ENCODE measurements around the gene SOCS6.
"Not testable (repeated sequence)": the region's sequence is repeated elsewhere in the genome, so short reads cannot be mapped to it uniquely, and the experiment has no call there.

SOCS6 gene

GRCh38 chr18:70288851-70289328, at the start of gene SOCS6:
Gene SOCS6 (plus strand): TSS chr18:70289045. CDS start chr18:70324669, 35,624 bp downstream.
- DNase-seq (ENCODE audit: low read depth) = peak; percentile 63

DNA sequence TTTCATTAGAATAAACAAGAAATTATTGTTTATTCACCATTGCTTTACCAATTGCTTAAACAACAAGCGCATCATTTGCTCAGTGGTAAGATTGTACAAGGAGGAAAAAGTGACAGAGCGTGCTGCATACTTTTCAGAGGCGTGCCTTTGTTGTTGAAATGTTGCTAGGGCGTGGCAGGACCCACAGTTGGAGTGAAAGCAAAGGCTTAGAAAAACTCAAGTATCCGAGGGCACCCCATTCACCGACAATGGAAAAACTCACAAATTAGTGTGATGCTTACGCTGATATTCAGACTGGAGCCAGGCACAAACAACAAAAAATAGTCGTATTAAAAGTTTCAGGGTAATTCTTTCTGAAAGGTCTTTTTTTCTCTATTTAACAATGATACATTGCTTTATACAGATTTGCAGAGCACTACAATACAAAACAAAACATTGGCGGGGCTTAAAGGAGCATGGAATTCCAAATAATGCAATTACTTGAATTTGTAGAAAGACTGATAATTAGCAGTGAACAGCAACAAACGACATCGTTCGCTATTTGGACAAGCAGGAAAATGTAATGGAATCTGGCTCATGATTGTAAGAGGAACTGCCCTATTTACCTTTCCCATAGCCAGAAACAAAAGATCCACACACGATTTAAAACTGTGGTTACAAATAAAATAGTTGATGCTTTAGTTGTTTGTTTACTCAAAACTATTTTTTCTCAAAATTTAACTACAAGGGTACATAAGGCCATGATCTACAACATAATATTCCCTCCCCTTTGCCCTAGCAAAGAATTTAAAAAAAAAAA, 45.5 kb upstream of the SOCS6 start:
- no peak for DNase-seq (ENCODE audit: low read depth)

GRCh38 chr18:70246061-70246466, 42.8 kb upstream of the SOCS6 start:
- peak; percentile 9 for DNase-seq (ENCODE audit: low read depth)

GRCh38 chr18:70249118-70249517, 39.7 kb upstream of the SOCS6 start:
- DNase-seq (ENCODE audit: low read depth) = peak; percentile 70

DNA sequence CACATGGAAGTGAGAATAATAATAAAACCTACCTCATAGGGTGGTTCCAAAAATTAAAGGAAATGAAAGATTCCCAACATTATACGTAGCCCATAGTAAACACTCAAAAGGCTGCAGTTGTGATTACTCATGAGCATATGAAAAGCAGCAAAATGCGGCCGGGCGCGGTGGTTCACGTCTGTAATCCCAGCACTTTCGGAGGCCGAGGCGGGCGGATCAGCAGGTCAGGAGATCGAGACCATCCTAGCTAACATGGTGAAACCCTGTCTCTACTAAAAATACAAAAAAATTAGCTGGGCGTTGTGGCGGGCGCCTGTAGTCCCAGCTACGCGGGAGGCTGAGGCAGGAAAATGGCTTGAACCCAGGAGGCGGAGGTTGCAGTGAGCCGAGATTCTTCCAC, 39.0 kb upstream of the SOCS6 start:
- not testable (repeated sequence) for DNase-seq (ENCODE audit: low read depth)

GRCh38 chr18:70250781-70251180, 38.1 kb upstream of the SOCS6 start:
- DNase-seq (ENCODE audit: low read depth) = no peak

GRCh38 chr18:70256184-70256583, 32.7 kb upstream of the SOCS6 start:
- DNase-seq (ENCODE audit: low read depth) = no peak

DNA sequence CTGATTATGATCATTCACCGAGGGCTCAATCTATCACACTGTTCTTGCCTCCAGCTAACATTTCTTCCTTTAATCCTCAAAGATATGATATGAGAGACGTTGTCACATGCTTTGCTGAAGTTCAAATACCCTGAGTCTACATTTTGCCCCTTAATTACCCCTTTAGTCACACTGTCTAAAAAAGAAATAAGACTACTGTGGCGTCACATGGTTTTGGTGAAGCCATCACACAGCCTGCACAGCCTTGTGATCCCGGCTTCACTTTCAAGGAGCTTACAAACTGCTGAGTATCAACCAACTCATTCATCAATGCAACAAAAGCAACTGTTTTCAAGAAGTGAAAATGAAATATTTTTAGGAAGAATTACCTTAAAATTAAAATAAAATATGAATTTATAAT, 31.9 kb upstream of the SOCS6 start:
- no peak for DNase-seq (ENCODE audit: low read depth)

DNA sequence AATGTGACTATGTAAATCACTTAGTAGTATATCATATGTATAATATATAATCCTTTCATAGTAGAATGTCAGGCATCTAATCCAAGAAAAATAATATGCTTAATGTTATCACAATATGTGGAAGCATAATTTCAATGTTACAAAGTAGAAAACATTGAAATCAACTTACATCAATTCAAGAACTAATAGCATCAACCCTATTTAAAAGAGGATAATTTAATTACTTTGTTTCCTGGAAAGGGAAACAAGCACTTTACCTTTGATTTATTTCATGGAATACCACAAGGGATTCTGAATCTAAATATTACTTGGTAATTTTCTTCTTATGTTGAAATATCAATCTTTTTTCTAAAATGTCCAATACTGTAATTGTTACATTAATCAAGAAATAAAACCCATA, 30.6 kb upstream of the SOCS6 start:
- no peak for DNase-seq (ENCODE audit: low read depth)

- no peak for DNase-seq (ENCODE audit: low read depth)
Measured at GRCh38 chr18:70260683-70261082, 28.2 kb upstream of the SOCS6 start.

DNA sequence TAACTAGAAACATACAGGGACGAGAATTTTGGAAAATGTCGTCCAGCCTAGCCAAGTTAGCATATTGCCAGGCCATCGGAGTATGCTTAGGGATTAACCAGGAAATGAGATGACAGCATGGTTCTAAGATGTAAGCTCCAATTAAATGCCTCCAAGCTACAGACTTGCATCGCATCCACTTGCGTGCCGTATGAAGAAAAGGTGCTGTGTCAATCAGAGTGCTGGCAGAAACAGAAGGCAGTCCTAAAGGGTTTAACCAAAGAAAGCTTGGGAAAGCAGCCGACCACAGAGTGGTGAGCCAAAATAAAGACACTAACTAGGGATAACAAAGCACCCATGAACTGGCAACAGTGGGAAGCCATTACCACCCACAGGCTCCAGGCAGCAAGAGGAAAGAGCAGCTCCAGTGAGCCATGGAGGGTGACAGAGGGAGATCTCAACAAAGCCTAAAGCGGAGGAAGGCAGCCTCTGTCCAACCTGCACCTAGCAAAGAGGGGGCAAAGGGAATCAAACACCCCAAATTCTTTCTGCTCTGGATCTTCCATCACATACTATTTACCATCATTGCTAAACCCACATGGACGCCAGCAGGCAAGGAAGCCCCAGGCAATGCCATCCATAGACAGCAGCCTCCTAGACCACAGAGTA, 27.6 kb upstream of the SOCS6 start:
- DNase-seq (ENCODE audit: low read depth) = no peak

- DNase-seq (ENCODE audit: low read depth) = no peak
Measured at GRCh38 chr18:70263336-70263735, 25.5 kb upstream of the SOCS6 start.

- no peak for DNase-seq (ENCODE audit: low read depth)
Measured at GRCh38 chr18:70271742-70272141, 17.1 kb upstream of the SOCS6 start.

DNA sequence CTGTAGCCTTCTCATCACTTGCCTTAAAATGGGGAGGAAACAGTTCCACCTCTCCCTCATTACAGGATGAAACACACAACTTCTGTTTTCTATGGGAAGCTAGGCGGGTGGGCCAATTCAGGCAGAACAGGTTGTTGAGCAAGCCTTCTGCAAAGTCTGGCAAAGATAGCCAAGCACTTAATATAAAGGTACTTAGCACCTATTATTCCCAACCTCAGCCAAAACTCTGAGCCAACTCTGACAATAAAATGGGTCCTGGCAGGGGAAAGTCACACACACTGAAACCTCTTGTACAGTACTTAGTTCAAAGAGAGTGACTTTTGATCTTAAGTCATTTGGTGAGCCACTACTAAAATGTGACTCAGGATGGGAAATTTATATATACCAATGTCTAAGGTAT, 15.8 kb upstream of the SOCS6 start:
- no peak for DNase-seq (ENCODE audit: low read depth)

DNA sequence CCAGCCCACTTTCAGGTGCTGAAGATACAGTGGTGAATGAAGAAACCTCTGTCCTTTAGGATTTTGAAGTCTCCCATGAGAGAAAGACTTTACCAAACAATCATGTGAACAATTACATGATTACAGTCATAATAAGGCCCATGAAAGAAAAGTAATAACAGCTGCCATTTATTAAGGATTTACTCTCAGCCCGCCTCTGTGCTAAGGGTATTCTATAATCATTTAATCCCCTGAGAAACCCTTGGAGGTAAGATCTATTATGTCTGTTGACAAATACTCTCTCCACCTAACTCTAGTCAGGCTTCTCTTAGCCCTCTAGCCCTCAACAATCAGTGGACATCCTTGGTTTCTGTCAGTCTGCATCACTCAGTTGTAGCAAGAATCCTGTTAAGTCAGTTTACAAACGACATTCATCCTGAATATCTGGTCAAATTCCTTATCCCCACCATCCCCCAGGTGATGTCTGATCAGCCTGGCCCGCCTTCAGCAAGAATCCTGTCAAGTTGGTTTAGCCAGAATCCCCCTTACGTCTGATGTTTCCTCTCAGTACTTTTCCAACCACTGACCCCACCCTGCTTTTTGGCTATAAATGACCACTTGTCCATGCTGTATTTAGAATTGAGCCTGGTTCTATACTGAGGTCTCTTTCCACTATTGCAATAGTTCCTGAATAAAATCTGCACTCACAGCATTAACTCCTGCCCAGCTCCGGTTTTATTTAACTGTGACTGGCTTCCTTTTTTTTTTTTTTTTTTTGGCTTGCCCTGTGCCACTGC, 12.2 kb upstream of the SOCS6 start:
- no peak for DNase-seq (ENCODE audit: low read depth)

- peak; percentile 29 for DNase-seq (ENCODE audit: low read depth)
Measured at GRCh38 chr18:70279470-70279869, 9.4 kb upstream of the SOCS6 start.

DNA sequence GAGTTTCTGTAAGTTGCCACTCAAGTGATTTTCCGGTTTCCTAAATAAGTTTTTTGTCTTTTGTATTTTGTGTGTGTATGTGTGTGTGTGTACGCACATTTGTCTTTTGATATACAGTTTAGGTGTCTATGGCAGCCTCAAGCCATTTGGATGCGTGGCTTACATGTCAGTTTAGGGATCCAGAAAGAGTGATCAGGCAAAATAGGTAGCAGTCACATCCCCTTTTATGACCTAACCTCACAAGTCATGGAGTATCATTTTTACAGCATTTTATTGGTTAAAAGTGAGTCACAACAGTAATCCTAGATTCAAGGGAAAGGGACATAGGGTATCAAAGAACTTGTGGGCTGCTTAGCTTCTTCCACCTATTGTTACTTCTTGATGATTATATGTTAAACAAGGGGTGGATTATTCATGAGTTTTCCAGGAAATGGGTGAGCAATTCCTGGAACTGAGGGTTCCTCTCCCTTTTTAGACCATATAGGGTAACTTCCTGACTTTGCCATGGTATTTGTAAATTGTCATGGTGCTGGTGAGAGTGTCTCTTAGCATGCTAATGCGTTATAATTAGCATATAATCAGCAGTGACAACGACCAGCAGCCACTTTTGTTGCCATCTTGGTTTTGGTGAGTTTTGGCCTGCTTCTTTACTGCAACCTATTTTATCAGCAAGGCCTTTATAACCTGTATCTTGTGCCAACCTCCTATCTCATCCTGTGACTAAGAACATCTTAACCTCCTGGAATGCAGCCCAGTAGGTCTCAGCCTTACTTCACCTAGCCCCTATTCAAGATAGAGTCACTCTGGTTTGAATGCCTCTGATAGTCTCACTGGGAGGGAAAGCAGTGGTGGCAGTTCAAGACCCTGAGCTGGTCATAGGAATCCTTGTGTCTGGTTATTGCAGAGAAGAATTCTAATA, 8.6 kb upstream of the SOCS6 start:
- peak; percentile 69 for DNase-seq (ENCODE audit: low read depth)

GRCh38 chr18:70284976-70285620, 3.7 kb upstream of the SOCS6 start:
- DNase-seq (ENCODE audit: low read depth) = no peak

DNA sequence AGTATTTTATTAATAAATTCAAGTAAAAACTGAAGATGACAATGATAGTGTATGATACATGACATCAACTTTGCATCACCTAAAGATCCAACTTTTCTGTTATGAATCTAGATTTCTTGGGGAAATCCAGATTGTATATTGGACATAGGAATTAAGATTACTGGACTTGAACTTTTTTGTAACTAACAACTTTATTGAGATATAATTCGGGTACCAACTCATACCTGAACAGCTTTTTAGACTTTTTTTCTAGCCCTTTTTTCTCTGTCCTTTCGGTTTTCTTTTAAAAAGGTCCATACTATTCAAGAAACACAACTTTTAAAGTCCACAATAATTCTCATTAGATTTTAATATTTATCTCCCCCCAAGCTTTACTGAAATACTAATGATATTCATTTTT, 1.1 kb upstream of the SOCS6 start:
- DNase-seq (ENCODE audit: low read depth) = no peak

DNA sequence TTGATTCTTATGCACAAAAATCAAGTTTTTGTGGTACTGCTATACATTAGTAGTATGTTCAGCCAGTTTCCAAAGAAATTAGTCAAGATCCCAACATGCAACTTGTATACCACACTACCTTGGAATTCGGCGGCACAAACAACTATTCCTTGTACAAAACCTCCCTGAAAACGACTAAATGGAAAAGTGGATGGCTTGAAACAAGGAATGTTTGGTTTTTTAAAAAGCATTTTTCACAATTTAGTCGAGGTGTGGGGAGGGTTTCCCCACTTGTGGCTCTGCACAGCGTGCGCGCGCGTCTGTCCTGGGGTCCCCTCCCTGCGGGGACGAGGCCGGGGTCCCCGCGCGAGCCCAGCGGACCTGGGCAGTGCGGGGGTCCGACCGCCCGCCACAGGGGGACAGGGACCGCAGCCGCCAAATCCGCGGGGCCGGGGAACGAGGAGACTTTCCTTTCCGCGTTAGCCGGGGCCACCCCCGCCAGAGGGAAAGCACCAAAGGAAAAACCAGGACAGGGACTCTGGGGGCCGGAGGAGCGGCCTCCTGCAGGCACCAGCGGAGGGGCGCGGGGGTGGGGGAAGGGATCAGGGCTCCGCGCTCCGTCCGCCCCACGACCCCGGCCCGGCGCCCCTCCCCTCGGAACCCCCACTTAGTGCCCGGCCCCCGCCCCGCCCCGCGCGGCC, 534 bp upstream of the SOCS6 start:
- DNase-seq (ENCODE audit: low read depth) = peak; percentile 33

Measured in amniotic epithelial cell (primary cell).